CD1c-positive myeloid dendritic cell (primary cell): ENCODE data around the gene TNS1.
A peak's percentile ranks its signal among the peaks of the same experiment; 100 is the strongest.

Experiments used
- DNase-seq: peaks from one replicate; pipeline ENCODE4 v3.0.0-alpha.2; 2016; ENCODE audit errors: extremely low spot score

The TNS1 gene

DNA sequence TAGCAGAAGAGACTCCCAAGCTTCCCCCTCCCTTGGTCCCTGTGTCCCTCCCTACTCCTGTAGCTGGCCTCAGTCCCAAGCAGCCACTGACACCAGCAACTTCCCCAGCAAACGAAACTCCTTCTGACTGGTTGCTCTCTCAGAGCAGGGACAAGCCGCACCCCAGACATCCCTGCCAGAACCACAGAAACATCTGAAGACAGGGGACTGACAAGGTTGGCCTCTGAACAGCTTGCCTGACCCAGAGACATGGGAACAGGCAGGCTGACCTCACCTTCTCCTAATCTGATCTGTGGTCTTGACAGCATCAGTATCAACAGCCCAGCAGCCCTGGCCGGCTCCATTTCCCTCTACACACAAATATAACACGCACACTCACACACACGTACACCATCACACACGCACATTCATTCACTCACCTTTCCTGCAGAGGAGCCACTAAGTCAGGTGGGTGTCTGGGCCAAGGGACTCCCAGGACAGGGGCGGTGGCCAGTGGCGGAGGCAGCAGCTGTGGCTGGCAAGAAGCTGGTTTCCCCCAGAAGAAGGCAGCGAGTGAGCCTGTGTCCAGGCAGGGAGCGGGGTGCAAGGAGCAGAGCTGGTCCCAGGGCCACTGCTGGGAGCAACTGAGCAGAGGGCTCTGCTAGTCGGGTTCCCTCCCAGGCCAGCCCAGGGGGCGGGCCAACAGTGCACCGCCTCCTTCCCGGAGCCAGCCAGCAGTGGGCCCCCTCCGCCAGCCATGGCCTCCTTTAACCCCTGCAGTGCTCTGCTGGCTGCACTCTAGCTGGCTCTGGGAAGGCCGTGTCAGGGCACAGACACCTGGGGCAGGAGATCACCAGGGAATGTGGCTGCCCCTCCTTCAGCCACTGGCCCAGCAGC, 59.1 kb downstream of the TNS1 start:
- DNase-seq: peak; percentile 55

DNA sequence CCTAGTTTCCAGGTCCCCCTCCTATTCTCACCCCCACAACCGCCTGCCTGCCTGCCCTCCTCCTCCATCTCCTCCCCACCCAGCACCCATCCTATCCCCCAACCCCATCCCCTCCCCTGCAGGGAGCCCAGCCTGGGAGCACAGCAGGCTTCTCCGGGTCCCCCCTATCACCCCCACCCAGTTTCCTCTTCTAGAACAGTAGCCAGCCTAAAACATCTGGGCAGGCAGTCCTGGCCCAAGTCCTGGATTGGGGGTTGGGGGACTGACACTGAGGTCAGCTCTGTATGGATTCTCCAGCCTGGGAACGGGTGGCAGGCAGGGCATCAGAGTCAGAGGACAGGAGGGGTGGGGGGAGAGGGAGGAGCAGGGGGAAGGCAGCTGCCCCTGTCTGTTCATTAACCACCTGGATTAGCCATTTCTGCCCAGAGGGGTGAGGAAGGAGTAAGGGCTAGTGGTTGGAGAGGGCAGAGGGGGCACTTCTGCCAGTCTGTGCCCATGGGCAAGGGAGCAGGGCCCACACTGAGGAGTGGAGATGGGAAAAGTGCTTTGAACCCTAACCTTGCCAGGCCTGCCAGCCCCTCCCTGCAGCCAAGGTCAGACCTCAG, 60.0 kb downstream of the TNS1 start:
- DNase-seq: no peak

DNA sequence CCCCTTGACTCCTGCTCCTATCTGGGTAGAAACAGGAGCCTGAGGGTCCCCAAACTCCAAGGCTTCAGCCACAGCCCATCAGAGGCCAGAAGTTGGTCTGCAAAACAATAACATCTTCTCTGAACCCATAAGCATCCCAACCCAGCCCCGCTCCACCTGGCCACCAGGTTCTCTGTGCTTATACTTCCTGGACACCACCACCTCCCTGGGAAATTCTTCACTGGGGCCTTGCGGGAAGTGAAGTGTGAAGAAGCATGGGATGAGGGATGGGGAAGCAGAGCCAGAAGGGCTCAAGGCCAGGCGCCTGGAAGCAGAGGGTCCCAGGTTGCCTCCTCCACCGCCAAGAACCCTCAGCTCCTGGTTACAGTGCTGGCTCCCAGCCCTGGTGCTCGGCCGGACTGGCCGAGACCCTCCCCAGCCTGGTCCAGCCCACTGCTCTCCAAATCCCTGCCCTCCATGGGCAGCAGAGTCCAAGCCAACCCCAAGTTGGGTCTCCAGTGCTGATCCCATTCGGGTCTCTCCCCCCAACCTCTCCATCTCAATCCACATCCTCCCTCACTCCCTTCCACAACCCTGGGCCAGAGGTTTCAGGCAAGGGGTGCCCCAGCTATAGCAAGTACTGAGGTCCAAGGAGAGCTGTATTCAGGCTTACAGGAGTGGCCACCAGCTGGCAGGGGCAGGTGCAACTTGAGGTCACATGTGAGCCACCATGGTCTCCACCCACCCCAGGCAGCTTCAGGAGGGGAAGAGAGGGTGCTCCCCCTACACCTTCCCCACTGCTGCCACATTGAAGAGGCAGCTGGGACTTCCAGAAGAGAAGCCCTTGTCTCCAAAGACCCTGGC, 60.7 kb downstream of the TNS1 start:
- DNase-seq: no peak

DNA sequence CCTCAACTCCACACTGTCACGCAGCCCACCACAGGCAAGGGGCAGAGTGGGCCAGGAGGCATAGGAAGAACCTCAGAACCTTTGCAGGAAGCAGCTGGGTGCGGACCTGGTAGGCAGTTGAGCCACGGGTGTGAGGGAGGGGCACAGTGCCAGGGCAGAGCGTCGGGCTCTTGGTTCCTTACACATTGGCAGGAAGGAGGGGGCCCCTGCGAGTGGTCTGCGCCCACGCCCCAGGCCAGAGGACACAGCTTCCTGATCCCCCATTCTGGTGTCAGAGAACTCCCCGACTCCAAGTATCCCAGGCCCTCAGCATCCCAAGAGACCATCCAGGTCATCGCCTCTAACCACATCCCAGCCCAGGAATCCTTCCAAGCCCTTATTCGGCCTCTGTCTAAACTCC, 61.5 kb downstream of the TNS1 start:
- DNase-seq: peak; percentile 26

DNA sequence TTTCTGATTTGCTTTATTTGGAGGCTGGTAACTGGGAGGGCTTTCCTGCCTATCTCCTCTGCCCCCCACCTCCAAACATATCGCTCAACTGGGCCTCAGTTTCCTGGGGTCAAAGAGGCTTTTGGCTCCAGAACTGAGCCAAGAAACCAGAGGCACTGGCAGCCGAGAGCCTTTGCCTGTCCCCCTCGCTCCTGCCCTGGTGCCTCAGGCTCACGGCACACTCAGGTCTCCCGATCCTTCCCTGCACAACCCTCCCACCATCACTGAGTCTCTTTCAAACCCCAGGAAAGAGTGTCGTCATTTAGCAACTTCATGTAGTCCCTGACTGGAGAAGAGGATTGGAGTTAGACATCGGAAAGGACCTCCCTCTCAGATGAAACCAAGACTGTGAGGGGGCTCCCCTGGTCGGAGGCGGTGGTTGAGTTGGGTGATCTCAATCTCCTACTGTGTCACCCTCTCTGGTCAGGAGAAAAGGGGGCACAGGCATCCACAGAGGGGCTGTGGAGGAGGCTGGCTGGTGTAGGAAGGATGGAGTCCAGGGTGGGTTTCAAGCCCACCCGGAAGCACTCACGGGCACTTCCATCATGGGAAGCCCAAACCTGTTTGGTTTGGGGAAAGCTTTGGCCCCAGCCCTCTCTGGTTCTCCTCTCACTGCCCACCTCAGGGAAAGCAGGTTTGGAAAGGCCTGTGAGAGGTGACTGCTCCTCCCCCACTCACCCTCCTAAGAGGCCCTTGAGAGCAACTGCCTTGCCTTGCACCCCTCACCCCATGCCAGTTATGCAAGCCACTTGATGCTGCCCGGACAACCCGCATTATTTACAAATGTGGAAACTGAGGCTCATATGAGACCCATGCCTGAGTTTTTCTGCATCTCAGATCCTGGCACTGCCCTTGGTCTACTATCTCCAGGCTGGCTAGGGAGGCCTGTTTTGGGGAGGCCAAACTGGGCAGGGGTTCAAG, 62.3 kb downstream of the TNS1 start:
- DNase-seq: no peak

DNA sequence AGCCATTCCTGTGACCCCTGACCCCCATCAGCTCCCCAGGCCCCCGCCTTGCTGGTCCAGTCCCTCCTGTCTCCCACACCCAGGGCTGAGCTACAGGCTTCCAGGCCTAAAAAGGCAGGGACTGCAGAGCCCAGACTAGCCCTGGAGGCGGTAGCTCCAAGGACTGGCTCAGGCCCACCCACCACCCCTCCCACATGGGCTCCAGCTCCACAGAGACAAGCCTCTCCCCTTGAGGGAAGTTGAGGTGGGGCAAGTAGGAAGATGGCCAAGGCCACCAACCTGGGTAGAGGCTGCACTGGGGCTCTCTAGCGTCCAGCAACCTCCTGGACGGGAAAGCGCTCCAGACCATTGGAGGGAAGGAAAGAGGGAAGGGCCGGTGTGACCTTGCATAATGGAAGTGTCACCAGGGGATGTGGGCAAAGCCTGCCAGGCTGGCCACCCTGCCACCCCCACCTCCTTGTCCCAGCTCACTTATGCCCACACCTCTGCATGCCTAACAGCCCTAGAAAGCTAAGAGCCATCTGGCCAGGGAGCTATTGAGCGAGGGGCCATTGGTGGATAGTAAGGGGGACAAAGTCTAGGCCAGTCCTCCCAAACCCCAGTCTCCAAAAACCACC, 63.1 kb downstream of the TNS1 start:
- peak; percentile 33 for DNase-seq

DNA sequence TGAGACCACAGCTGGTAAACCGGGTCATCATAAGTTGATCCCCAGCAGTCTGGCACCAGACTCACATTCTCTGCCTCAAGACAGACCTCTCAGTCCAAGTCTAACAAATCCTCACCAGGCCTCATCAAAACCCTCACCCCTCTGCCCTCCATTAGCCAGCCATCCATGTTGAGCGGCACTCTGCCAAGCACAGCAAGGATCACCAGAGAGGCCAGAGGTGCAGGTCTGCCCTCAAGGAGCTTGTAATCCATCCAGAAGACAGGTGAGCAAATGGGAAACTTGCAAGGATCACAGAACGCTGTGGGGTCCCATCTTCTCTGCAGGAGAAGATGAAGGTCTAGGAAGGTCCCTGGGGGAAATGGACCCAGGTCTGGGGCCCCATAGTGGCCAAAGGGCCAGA, 63.6 kb downstream of the TNS1 start:
- DNase-seq: no peak

DNA sequence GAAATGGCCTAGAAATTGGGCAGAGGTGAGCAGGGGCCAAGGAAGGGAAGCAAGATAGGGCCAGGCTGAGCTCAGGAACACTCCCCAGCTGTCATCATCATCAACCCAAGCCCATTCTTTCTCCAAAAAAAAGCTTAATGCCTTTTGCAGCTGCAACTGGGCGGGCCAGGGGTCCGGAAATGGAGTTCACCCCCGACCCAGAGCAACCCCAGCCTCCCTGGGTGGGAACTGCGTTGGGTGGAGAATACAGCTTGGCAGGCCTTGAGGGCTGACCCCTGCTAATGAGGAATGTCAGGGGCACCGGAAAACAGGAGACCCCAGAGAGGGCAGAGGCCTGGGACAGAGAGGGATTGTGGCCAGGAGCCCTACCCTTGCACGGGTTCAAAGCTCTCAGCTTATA, 64.8 kb downstream of the TNS1 start:
- DNase-seq: no peak

DNA sequence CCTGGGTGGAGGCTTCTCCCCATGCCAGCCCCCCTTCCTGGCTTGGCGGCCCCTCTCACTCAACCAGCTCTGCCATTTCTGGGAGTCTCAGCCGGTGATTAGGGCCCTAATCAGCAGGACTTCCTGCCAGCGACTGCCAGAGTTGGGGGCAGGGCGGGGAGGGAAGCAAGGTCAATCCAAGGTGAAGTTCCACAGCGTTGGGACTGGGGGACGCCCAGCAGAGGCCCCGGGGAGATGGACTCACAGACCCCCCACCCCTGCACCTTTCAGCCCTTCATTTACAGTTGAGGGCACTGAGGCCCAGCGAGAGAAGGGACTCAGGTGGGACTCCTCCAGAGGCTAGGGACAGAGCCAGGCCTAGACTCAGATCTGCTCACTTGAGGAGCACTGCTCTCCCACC, 65.3 kb downstream of the TNS1 start:
- DNase-seq: no peak

DNA sequence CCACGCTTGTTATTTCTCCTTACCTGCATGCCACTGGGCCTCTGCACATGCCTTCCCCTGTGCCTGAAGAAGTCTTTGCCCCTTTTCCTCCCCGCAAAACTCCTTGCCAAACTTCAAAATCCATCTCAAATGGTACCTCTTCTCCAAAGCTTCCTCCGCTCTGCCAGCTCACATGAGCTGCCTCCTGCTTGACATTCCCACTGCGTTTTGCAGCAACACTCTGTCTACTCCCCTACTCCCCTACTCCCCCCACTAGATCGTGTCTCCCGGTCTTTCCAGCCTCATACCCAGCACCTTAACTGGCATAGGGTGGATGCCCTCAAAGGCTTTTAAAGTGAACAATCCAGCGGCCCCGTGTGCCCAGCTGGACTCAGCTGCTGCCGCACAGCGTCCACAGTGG, 65.8 kb downstream of the TNS1 start:
- DNase-seq: no peak

DNA sequence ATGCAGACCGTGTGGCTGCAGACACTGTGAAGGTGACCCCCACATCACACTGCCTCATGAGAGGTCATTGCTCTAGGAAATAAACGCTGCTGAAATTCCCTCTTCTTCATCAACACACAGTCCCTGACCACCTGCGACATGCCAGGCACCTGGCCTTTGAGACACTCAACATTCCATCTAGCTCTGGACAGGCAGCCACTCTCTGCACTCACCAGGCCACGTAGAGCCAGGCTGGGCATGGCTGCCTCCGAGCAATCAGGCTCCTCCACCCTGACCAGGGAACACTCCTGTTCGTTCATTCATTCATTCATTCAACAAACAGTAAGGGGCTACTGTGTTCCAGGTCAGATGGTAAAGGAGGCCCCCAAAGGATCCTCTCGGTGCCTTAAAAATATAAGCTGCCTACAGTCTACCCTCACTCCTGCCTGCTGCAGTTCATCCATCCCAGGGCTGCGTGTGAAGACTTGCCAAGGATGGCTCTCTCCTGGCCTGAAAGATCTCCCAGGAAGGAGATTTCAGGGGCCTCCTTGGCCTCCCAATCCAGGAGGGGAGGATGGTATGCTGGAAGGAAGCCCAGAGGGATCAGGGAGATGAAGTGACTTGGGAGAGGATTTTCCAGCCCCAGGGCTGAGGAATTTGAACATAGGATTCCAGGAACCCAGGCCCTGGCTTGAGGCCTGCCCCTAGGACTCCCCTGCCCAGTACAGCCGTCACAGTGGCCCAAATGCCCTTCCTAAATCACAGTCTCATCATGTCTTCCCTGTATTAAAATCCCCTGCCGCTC, 66.7 kb downstream of the TNS1 start:
- no peak for DNase-seq

DNA sequence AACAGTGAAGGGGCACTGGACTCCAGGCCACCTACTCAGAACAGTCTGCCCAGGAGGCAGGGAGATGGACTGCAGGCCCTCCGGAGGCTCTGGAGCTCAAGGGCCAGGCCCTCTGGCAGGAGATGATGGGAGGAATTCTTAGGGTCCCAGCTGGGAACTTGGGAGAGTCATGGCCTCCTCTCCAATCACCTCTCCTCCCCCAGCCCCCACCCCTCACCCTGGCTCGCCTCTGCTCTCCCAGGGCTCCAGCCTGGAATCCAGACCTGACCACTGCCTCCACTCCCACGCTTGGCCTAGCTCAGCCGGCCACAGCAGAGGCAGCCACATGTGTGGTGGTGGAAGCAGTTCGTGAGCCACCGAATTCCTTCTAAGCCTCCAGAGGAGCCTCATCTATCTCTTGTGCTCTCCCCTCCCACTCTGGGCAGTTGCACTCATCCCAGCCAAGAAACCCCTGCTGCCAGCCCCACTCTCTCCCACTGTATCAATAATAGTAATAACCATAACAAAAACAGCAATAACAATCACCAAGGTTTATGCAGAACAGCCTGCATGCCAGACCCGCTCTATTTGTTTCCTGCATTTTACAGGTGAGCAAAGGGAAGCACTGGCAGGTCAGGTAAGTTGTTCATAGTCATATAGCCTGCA, 67.4 kb downstream of the TNS1 start:
- no peak for DNase-seq

DNA sequence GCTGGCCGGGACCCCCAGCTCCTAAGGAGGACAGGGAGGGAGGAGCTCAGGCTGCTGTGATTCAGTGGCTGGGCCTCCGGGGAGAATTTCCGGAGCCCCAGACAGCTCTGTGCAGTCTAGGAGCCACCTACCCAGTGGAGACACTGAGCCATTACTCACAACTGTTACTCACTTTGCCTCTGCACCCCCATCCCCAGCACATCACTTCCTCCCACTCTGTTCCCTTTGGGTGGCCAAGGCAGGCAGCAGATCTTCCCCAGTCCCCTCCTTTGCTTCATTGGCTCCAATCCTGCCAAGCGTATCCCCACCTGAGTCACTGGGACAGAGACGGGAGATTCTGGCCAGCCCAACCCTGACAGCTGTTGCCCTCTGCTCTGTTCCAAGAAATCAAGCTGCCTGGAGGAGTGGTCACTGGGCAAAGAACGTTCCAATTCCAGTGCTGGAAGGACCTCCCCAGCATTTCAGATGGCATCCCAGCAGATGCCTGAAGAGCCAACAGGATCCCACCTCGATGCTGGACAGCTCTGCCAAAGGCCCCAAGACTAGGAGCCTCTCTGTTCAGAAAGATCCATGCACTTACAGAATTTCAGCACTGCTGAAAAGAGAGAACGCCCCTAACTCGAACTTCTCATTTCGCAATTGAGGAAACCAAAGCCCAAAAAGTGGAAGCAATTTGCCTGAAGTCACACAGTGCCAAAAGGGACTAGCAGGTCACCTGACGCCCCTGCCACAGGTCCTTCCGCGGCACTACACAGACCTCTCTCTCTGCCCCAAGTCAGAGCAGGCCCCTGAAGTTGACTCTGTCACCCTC, 68.3 kb downstream of the TNS1 start:
- DNase-seq: peak; percentile 94

DNA sequence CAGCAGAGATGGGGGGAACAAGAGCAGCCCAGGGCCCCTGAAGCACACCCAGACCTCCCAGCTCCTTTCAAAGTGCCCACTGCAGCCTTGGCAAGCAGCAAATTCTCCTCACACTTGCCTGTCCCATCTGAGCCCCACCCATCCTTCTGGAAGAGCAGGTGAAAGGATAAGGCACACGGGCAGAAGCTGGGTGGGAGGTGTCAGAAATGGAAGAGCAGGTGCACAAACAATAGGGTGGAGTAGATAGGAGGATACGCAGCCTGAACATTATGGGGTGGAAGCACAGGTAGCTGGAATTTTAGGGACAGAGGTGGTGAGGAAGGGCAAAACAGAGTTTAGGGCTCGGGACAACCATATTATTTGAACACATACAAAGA, 69.2 kb downstream of the TNS1 start:
- no peak for DNase-seq

DNA sequence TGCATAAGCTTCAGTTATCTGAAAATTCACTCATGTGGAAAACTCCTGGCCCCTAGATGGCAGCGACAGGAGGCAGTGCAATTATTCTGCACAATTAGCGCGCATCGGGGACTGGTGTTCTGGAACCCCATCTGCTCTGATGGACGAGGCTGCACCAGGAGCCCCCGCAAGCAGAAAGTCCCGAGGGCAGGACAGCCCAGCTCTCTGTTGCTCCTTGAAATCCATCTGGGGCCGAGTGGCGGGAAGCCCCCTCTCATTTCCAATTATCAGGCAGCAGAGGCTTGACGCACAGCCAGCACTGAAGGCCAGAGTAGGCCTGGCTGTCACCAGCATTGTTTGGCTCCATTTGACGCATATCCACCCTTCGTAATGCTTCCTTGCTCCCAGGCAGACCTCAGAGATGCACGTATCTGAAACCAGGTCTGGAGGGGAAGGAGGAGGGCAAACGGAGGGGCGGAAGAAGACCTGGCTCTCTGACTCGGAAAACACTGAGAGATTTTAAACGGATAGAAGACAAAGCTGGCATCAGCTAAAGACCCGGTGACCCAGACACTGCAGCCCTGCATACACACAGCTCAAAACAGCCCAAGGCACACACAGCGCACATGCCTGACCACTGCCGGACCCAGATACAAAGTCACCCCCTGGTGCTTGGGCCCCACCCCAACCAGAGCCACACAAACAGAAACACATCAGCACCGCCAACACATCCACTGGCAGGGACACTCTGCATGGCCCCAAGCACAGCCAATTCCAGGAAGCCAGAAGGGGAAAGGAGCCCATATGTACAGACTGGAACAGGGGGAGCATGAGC, 69.8 kb downstream of the TNS1 start:
- no peak for DNase-seq

DNA sequence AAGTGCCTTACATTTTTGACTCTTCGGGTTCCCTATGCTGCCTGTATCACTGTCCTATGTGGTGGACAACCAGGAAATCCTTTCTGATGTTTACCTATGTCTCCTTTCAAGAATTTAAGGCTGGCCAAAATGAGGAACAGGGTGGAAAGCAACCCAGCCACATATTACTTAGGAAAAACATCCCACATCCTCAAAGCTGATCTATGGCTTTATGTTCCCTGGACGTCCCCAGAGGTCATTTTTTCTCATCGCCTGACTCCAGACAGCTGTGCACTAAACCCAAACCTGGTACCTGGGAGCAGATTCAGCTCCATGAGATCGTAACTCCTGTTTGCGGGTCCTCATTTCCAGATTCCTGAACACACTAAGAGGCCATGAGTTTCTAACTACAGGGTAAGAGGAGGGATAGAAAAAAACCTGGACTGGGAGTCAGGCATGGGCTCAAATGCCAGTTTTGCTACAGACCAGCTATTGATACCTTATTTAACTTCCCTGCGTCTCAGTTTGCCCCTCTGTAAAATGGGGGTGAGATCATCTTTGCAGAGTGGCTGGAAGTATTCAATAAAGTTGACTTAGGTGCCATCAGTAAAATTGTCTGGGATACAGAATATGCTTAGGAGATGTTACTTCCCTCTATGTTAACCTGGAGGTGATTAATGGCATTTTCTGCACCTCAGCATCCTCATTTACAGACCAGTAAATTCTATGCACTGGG, 70.8 kb downstream of the TNS1 start:
- DNase-seq: peak; percentile 65
